ENCODE measurements around the gene KAZN.

DNA sequence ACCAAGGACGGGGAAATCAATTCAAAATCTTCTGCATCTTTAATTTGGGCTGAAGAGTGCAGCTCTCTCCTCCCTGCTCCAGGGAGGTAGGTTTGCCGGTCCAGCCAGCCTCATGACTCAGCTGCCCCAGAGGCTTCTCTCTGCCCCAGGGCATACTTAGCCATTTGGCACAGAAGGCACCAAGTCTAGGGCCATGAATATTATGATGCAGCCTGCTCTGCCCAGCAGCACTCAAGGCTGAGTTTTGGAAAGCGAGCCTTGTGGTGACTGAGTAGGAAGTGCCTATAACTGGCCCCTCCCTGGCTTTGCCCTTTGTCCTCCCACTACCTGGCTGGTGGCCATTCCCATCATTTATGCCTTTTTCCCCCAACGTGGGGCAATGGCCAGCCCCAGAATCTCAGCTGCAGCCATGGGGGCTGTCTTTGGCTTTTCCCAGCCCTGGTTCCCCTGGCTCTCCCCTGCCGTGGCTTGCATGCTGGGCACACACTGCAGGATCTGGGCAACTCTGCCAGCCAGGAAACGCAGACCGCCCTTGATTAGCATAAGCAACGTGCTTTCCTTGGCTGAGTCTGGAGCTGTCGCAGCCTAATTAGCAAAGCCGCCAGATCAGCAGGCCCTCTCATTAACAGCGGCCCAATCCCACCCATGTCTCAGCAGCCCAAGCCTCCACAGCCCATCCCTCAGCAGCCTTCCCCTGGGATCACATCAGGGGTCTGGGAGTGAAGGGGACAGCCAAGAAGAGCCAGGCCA, 296.5 kb downstream of the KAZN start:
- TF ChIP-seq, protein P1, sequence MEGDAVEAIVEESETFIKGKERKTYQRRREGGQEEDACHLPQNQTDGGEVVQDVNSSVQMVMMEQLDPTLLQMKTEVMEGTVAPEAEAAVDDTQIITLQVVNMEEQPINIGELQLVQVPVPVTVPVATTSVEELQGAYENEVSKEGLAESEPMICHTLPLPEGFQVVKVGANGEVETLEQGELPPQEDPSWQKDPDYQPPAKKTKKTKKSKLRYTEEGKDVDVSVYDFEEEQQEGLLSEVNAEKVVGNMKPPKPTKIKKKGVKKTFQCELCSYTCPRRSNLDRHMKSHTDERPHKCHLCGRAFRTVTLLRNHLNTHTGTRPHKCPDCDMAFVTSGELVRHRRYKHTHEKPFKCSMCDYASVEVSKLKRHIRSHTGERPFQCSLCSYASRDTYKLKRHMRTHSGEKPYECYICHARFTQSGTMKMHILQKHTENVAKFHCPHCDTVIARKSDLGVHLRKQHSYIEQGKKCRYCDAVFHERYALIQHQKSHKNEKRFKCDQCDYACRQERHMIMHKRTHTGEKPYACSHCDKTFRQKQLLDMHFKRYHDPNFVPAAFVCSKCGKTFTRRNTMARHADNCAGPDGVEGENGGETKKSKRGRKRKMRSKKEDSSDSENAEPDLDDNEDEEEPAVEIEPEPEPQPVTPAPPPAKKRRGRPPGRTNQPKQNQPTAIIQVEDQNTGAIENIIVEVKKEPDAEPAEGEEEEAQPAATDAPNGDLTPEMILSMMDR (optimal IDR thresholded peaks at IDR 0.05 in 1 of 3, IDR thresholded peaks at IDR 0.05 in 1 of 3, conservative IDR thresholded peaks at IDR 0.05 in 1 of 3; ENCODE audit: extremely low read depth in 1 of 3, insufficient read depth in 2 of 3, low read length in 3 of 3): no peak
- TF ChIP-seq EZH2 (IDR thresholded peaks at IDR 0.05; ENCODE audit: low read length): no peak
